ENCODE results near the gene VIPAS39.

GRCh38 chr14:77424862-77425261, 32.5 kb downstream of the VIPAS39 start:
- TF ChIP-seq, protein P1, sequence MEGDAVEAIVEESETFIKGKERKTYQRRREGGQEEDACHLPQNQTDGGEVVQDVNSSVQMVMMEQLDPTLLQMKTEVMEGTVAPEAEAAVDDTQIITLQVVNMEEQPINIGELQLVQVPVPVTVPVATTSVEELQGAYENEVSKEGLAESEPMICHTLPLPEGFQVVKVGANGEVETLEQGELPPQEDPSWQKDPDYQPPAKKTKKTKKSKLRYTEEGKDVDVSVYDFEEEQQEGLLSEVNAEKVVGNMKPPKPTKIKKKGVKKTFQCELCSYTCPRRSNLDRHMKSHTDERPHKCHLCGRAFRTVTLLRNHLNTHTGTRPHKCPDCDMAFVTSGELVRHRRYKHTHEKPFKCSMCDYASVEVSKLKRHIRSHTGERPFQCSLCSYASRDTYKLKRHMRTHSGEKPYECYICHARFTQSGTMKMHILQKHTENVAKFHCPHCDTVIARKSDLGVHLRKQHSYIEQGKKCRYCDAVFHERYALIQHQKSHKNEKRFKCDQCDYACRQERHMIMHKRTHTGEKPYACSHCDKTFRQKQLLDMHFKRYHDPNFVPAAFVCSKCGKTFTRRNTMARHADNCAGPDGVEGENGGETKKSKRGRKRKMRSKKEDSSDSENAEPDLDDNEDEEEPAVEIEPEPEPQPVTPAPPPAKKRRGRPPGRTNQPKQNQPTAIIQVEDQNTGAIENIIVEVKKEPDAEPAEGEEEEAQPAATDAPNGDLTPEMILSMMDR (conservative IDR thresholded peaks at IDR 0.05; ENCODE audit: low read length), result no peak
- TF ChIP-seq EZH2phosphoT487 (IDR thresholded peaks at IDR 0.05; ENCODE audit: borderline replicate concordance), result no peak

Data from Loucy (cell line).